OCI-LY1 (cell line): ENCODE measurements around the gene KIF20B.

Source experiments
- EZH2 ChIP-seq: fragments of 200-600 bp; sonication (generic), shearing (Covaris generic); IDR thresholded peaks from 2 replicates; pipeline ENCODE4 v1.8.0; 2017; ENCODE audit warnings: borderline replicate concordance, mixed run types, mild to moderate bottlenecking, antibody characterized with exemption, low read length, moderate library complexity, mixed read lengths
- TF ChIP-seq, protein P1 (sequence below): fragments of 200-600 bp; sonication (generic), shearing (Covaris generic); IDR thresholded peaks from 2 replicates; pipeline ENCODE4 v1.5.1; 2017; ENCODE audit warnings: mild to moderate bottlenecking, antibody characterized with exemption, low read length, moderate library complexity, mixed read lengths

DNA sequence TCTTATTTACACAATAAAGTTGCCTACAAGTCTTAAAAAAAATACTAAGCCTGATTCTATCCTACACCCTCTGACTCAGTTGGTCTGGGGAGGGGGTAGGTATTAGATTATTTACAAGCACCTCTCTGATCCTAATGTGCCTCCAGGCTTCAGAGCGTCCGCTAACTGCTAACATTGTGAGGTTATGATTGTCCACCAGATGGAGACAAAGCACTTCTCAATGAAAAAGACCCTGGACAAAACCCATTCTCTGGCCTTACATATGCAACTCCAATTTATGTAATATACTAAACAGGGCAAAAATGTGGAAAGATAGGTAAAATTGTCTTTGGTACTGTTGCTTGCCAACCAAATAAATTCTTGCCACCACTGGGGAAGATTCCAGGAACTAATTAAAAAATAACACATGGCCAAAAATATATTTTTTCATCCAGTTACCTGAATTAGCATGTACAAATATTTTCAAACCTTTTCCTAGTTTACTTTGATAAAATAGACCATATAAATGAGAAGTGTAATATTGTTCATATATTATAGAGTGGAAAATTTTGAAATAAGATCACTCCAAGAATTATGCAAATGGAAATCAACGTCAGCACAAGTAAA, 92.4 kb downstream of the KIF20B start:
- TF ChIP-seq, protein P1, sequence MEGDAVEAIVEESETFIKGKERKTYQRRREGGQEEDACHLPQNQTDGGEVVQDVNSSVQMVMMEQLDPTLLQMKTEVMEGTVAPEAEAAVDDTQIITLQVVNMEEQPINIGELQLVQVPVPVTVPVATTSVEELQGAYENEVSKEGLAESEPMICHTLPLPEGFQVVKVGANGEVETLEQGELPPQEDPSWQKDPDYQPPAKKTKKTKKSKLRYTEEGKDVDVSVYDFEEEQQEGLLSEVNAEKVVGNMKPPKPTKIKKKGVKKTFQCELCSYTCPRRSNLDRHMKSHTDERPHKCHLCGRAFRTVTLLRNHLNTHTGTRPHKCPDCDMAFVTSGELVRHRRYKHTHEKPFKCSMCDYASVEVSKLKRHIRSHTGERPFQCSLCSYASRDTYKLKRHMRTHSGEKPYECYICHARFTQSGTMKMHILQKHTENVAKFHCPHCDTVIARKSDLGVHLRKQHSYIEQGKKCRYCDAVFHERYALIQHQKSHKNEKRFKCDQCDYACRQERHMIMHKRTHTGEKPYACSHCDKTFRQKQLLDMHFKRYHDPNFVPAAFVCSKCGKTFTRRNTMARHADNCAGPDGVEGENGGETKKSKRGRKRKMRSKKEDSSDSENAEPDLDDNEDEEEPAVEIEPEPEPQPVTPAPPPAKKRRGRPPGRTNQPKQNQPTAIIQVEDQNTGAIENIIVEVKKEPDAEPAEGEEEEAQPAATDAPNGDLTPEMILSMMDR, result peak; percentile 54; the same call in 1 of the 2 replicates
- TF ChIP-seq EZH2, result no peak
